Activated CD8-positive, alpha-beta memory T cell treated with anti-CD3 and anti-CD28 coated beads for 1 hour (primary cell): ENCODE data around the gene CGREF1.
"Not testable (repeated sequence)": the region's sequence is repeated elsewhere in the genome, so short reads cannot be mapped to it uniquely, and the experiment has no call there.

Experiments used
- DNase-seq, 2 donors: peaks; one replicate each; pipeline ENCODE4 v3.0.0-alpha.2; 2020; ENCODE audit warnings: low read depth in 1 of 2; ENCODE audit errors: extremely low read depth in 1 of 2

Gene CGREF1

GRCh38 chr2:27115519-27115918 lies 3.4 kb downstream of the CGREF1 start:
- DNase-seq: no peak

- not testable (repeated sequence) for DNase-seq
Observed at GRCh38 chr2:27111392-27112078, 7.4 kb downstream of the CGREF1 start.

- DNase-seq: not testable (repeated sequence)
Observed at GRCh38 chr2:27110603-27111352, 8.2 kb downstream of the CGREF1 start.

GRCh38 chr2:27109083-27109482 lies 9.8 kb downstream of the CGREF1 start:
- no peak for DNase-seq

GRCh38 chr2:27108221-27108620 lies 10.7 kb downstream of the CGREF1 start:
- no peak for DNase-seq

- DNase-seq: no peak
Observed at GRCh38 chr2:27105981-27106380, 12.9 kb downstream of the CGREF1 start.

- DNase-seq: no peak
Observed at GRCh38 chr2:27102329-27102728, 16.6 kb downstream of the CGREF1 start.

- no peak for DNase-seq
Observed at GRCh38 chr2:27100036-27100435, 18.9 kb downstream of the CGREF1 start.

- no peak for DNase-seq
Observed at GRCh38 chr2:27099334-27099955, 19.5 kb downstream of the CGREF1 start.

GRCh38 chr2:27097341-27097740 lies 21.6 kb downstream of the CGREF1 start:
- no peak for DNase-seq

- DNase-seq: no peak
Observed at GRCh38 chr2:27096748-27097297, 22.1 kb downstream of the CGREF1 start.

GRCh38 chr2:27095745-27096651 lies 22.9 kb downstream of the CGREF1 start:
- no peak for DNase-seq

GRCh38 chr2:27095427-27095744 lies 23.5 kb downstream of the CGREF1 start:
- DNase-seq: no peak

GRCh38 chr2:27094353-27094984 lies 24.5 kb downstream of the CGREF1 start:
- no peak for DNase-seq

GRCh38 chr2:27093430-27094352 lies 25.2 kb downstream of the CGREF1 start:
- DNase-seq: no peak

GRCh38 chr2:27092696-27093429 lies 26.1 kb downstream of the CGREF1 start:
- DNase-seq: no peak

- DNase-seq: no peak
Observed at GRCh38 chr2:27091746-27092695, 26.9 kb downstream of the CGREF1 start.
